Endothelial cell of umbilical vein (primary cell): ENCODE measurements around the gene NDUFS8. TPM values are rescaled to one million over a fixed set of nuclear protein-coding genes. Genes with fewer than 3 reads are reported as not detected.

Source experiments
- BruUV-seq: library from RNA; stranded (reverse); fragments of 400-500 nt; replicated peaks from 2 replicates; lab custom pipeline; 2021; lab: Mats Ljungman, UMichigan
- CTCF ChIA-PET: fragments of 300-600, 350-600 bp; sonication (Branson Sonifier 250); formaldehyde crosslinking; loops from one replicate; lab custom pipeline; 2021; ENCODE audit warnings: antibody characterized with exemption, inconsistent platforms; lab: Charles Lee
- POLR2A ChIA-PET: fragments of 300-600, 350-600 bp; sonication (Branson Sonifier 250); formaldehyde crosslinking; loops from one replicate; lab custom pipeline; 2021; ENCODE audit warnings: antibody characterized with exemption, inconsistent platforms; lab: Charles Lee
- DNase-seq: peaks from one replicate; pipeline ENCODE4 v3.0.0-alpha.2; 2011; ENCODE audit warnings: low read depth, low spot score
- FAIRE-seq: peaks from 2 replicates; lab custom pipeline; 2011; peaks lifted over from hg19 to GRCh38; lab: Jason Lieb, UNC
- H2AFZ ChIP-seq: 2 replicates; pipeline ENCODE4 v1.6.0; 2012; ENCODE audit warnings: low read depth, low read length, control low read depth, inconsistent platforms
- H3K27ac ChIP-seq: 2 replicates; pipeline ENCODE4 v1.5.1; 2011; ENCODE audit warnings: low read depth, mild to moderate bottlenecking, control low read depth, low read length, moderate library complexity; ENCODE audit not compliant: insufficient read depth
- H3K27me3 ChIP-seq, 2 experiments: 2 replicates each; pipeline versions ENCODE4 v1.6.0 to v1.6.1; 2011; ENCODE audit warnings: low read length in 2 of 2, mixed read lengths in 1 of 2; ENCODE audit not compliant: control insufficient read depth in 2 of 2, insufficient read depth in 2 of 2
- H3K36me3 ChIP-seq, 2 experiments: 2 replicates in 1 of 2; 3 replicates in 1 of 2; pipeline ENCODE4 v1.5.1; 2011; ENCODE audit warnings: low read length in 2 of 2, mild to moderate bottlenecking in 1 of 2, moderate library complexity in 1 of 2; ENCODE audit not compliant: control insufficient read depth in 2 of 2, insufficient read depth in 2 of 2; ENCODE audit errors: extremely low read depth in 1 of 2
- H3K4me1 ChIP-seq: 3 replicates; pipeline ENCODE4 v1.5.1; 2011; ENCODE audit warnings: mild to moderate bottlenecking, low read length; ENCODE audit not compliant: control insufficient read depth, insufficient read depth; ENCODE audit errors: extremely low read depth
- H3K4me2 ChIP-seq: 2 replicates; pipeline ENCODE4 v1.6.1; 2011; ENCODE audit warnings: low read length, control low read depth, mixed read lengths; ENCODE audit not compliant: insufficient read depth
- H3K4me3 ChIP-seq, 3 experiments: fragments of 200-600 bp in 1 of 3; sonication (generic), shearing (Covaris generic) in 1 of 3; replicated peaks in 1 of 3; 2 replicates each; pipeline ENCODE4 v1.5.1; 2011 to 2016; ENCODE audit warnings: control low read depth in 3 of 3, low read length in 3 of 3, mild to moderate bottlenecking in 2 of 3, inconsistent platforms in 1 of 3, low read depth in 1 of 3, moderate library complexity in 1 of 3; ENCODE audit not compliant: insufficient read depth in 1 of 3
- H3K79me2 ChIP-seq: 2 replicates; pipeline ENCODE4 v1.6.0; 2012; ENCODE audit warnings: low read length, inconsistent platforms; ENCODE audit not compliant: control insufficient read depth, insufficient read depth
- H3K9ac ChIP-seq: replicated peaks from 2 replicates; pipeline ENCODE3; 2011; ENCODE audit warnings: low read length, control low read depth; ENCODE audit not compliant: insufficient read depth; ENCODE audit errors: extremely low read depth
- H3K9me1 ChIP-seq: replicated peaks from 3 replicates; pipeline ENCODE4 v1.6.0; 2011; ENCODE audit warnings: mild to moderate bottlenecking, low read length; ENCODE audit not compliant: control insufficient read depth, insufficient read depth; ENCODE audit errors: extremely low read depth
- H3K9me3 ChIP-seq: replicated peaks from 2 replicates; pipeline ENCODE4 v1.5.1; 2012; ENCODE audit warnings: low read length, inconsistent platforms; ENCODE audit not compliant: control insufficient read depth, insufficient read depth
- H4K20me1 ChIP-seq: replicated peaks from 2 replicates; pipeline ENCODE3; 2011; ENCODE audit warnings: mild to moderate bottlenecking, low read length; ENCODE audit not compliant: control insufficient read depth, insufficient read depth; ENCODE audit errors: extremely low read depth
- CTCF ChIP-seq, 2 donors: IDR thresholded peaks; 1 replicate in 1 of 2; 2 replicates in 1 of 2; pipeline ENCODE4 v1.5.1; 2011; ENCODE audit warnings: low read length in 2 of 2, mild to moderate bottlenecking in 2 of 2, moderate library complexity in 2 of 2, control low read depth in 1 of 2, inconsistent platforms in 1 of 2, low read depth in 1 of 2; ENCODE audit not compliant: insufficient read depth in 1 of 2; ENCODE audit errors: extremely low read depth in 1 of 2
- EZH2 ChIP-seq: IDR thresholded peaks from 2 replicates; pipeline ENCODE4 v1.6.1; 2012; ENCODE audit warnings: borderline replicate concordance, low read depth, mild to moderate bottlenecking, moderate library complexity, low read length, inconsistent platforms; ENCODE audit not compliant: severe bottlenecking
- FOS ChIP-seq: IDR thresholded peaks from 2 replicates; pipeline ENCODE4 v1.6.1; 2011; ENCODE audit warnings: mild to moderate bottlenecking, low read length, moderate library complexity, borderline replicate concordance; ENCODE audit not compliant: insufficient read depth
- GATA2 ChIP-seq: IDR thresholded peaks from 2 replicates; pipeline ENCODE4 v1.7.0; 2011; ENCODE audit warnings: low read depth, mild to moderate bottlenecking, moderate library complexity, mixed read lengths, low read length; ENCODE audit not compliant: insufficient read length, insufficient read depth
- JUN ChIP-seq: IDR thresholded peaks from 2 replicates; pipeline ENCODE4 v1.6.1; 2011; ENCODE audit warnings: borderline replicate concordance, low read depth; ENCODE audit not compliant: insufficient read length, insufficient read depth
- MAX ChIP-seq: IDR thresholded peaks from 2 replicates; pipeline ENCODE4 v1.6.1; 2011; ENCODE audit not compliant: insufficient read depth, insufficient read length
- MYC ChIP-seq: IDR thresholded peaks from one replicate; pipeline ENCODE4 v1.6.1; 2011; ENCODE audit warnings: mild to moderate bottlenecking, low read depth, low read length
- POLR2A ChIP-seq: IDR thresholded peaks from 2 replicates; pipeline ENCODE4 v1.6.1; 2012; ENCODE audit warnings: low read depth, mild to moderate bottlenecking, control low read depth, low read length
- POLR2AphosphoS5 ChIP-seq: IDR thresholded peaks from 2 replicates; pipeline ENCODE4 v1.6.1; 2012; ENCODE audit warnings: low read depth, mild to moderate bottlenecking, control low read depth, low read length, moderate library complexity; ENCODE audit not compliant: insufficient read depth
- dilution Hi-C: fragments of 300-500 bp; cut with MboI; formaldehyde crosslinking; loops from one replicate; pipeline ENCODE4 v1.15.0; 2019; ENCODE audit warnings: low sequenced_read_pairs; ENCODE audit not compliant: extremely low pct_ligation_motif_present
- intact Hi-C: fragments of 100-400 bp; cut with micrococcal nuclease; formaldehyde crosslinking; loops from one replicate; pipeline ENCODE4 v1.10.0; 2022
- polyA plus RNA-seq, 4 experiments: library from polyadenylated mRNA; depleted of rRNA in 3 of 4; stranded (reverse) in 3 of 4; unstranded in 1 of 4; fragments of >200 nt; gene quantifications; 2 replicates each; pipeline versions ENCODE4 v1.2.1 to v1.2.3, GENCODE V29; 2011 to 2012; ENCODE audit warnings: missing spikeins in 1 of 4
- total RNA-seq: library from RNA; stranded (reverse); gene quantifications from 2 replicates; pipeline ENCODE4 v1.2.3, GENCODE V29; 2021

The NDUFS8 gene
- total and polyA plus RNA-seq, 2 donors (not counting 3 experiments of a cell fraction or from before 2014, with no cell fraction given), result 166 to 170 TPM

GRCh38 chr11:68043349-68044144, 13.1 kb downstream of the NDUFS8 start:
- ChIA-PET POLR2A (no interaction called here), CTCF (no interaction called here)
- FAIRE-seq, result no peak
- Histone ChIP-seq H3K9me1 (no peaks in the 10 kb centered on the region), H3K4me2 (no peak overlapping the region), H2AFZ (no peak overlapping the region), H3K9me3 (no peaks in the 10 kb centered on the region), H3K27ac (no peak overlapping the region), H3K36me3 (peaks cover 0 to 32% of the 10 kb centered on the region in 2 experiments), H3K4me3 (no peak overlapping the region), H4K20me1 (no peaks in the 10 kb centered on the region), H3K4me1 (peaks cover 9% of the 10 kb centered on the region), H3K9ac (no peak overlapping the region), H3K79me2 (peaks cover 24% of the 10 kb centered on the region), H3K27me3 (no peaks in the 10 kb centered on the region)
- TF ChIP-seq FOS (no peak), MYC (no peak), EZH2 (no peak), GATA2 (no peak), POLR2AphosphoS5 (no peak), JUN (no peak), POLR2A (no peak), CTCF (IDR thresholded peaks at IDR 0.05; ENCODE audit: extremely low read depth in 1 of 2, insufficient read depth in 1 of 2, low read depth in 1 of 2, low read length in 2 of 2) (no peak), MAX (no peak)
- dilution Hi-C loops (no loop called here), intact Hi-C loops (no loop called here)
- no peak for DNase-seq
- BruUV-seq, result no TSS peak
